ENCODE results near the gene MRPS27. TPM values are rescaled to one million over a fixed set of nuclear protein-coding genes. Genes with fewer than 3 reads are reported as not detected.
A peak's percentile ranks its signal among the peaks of the same experiment; 100 is the strongest.

The MRPS27 gene
- total and polyA plus RNA-seq, 9 of the 15 experiments (the other 6 are each of a cell fraction or from before 2014, with no cell fraction given): 73.6 to 144 (median 106) TPM

- TF ChIP-seq ATF1 (CRISPR knock-in tag; IDR thresholded peaks at IDR 0.05) (no peak), ATF1 (tag; IDR thresholded peaks at IDR 0.05) (peak; percentile 29; the same call in 1 of the 2 replicates), ZNF77 (CRISPR knock-in tag; IDR thresholded peaks at IDR 0.05) (no peak), CTCFL (IDR thresholded peaks at IDR 0.05; ENCODE audit: borderline replicate concordance, insufficient read depth, low read depth, low read length, poor library complexity, severe bottlenecking) (peak; percentile 58), FOXO4 (CRISPR knock-in tag; IDR thresholded peaks at IDR 0.05) (no peak), BRF1 (IDR thresholded peaks at IDR 0.05; ENCODE audit: borderline replicate concordance, extremely low read depth, insufficient read length) (no peak), FOXP1 (CRISPR knock-in tag; IDR thresholded peaks at IDR 0.05) (no peak), ELF2 (CRISPR knock-in tag; IDR thresholded peaks at IDR 0.05) (no peak), BHLHE40 (IDR thresholded peaks at IDR 0.05; ENCODE audit: low read length) (no peak), MAX (CRISPR knock-in tag; IDR thresholded peaks at IDR 0.05) (no peak), SAFB2 (IDR thresholded peaks at IDR 0.05; ENCODE audit: borderline replicate concordance, low read depth, low read length, severe bottlenecking) (no peak), HES1 (IDR thresholded peaks at IDR 0.05; ENCODE audit: low read depth) (no peak), CEBPZ (IDR thresholded peaks at IDR 0.05; ENCODE audit: borderline replicate concordance, low read depth, low read length) (no peak), CREB3 (tag; conservative IDR thresholded peaks at IDR 0.05; ENCODE audit: low read depth) (peak; percentile 35; the same call in 1 of the 2 replicates), ZNF224 (CRISPR knock-in tag; IDR thresholded peaks at IDR 0.05) (no peak)
Measured at GRCh38 chr5:72280581-72281069, 39.4 kb downstream of the MRPS27 start (continued).
